HG03460 (cell line): Measurements from ENCODE around the gene ATP8B3.

Experiments
- ATAC-seq: cut with Tn5 transposase; IDR thresholded peaks from one replicate; pipeline ENCODE4 v1.9.1; 2021; ENCODE audit not compliant: unreplicated experiment

ATP8B3 gene

GRCh38 chr19:1817553-1818179 is 5.6 kb upstream of the ATP8B3 start:
- ATAC-seq = no peak

- ATAC-seq = no peak
These were observed 4.6 kb upstream of the ATP8B3 start for GRCh38 chr19:1816530-1817298.

- ATAC-seq = no peak
These were observed 3.8 kb upstream of the ATP8B3 start for GRCh38 chr19:1815605-1816529.

- ATAC-seq = no peak
These were observed 2.9 kb upstream of the ATP8B3 start for GRCh38 chr19:1814833-1815604.

GRCh38 chr19:1814391-1814790 is 2.3 kb upstream of the ATP8B3 start:
- no peak for ATAC-seq

- no peak for ATAC-seq
These were observed 1.4 kb upstream of the ATP8B3 start for GRCh38 chr19:1813192-1814182.

GRCh38 chr19:1812426-1813191 is 533 bp upstream of the ATP8B3 start:
- ATAC-seq = peak; percentile 78

- no peak for ATAC-seq
These were observed 593 bp downstream of the ATP8B3 start for GRCh38 chr19:1811472-1811894.

GRCh38 chr19:1810439-1811160 is 1.5 kb downstream of the ATP8B3 start:
- ATAC-seq = no peak

- ATAC-seq = no peak
These were observed 2.4 kb downstream of the ATP8B3 start for GRCh38 chr19:1809678-1810077.

- ATAC-seq = no peak
These were observed 3.7 kb downstream of the ATP8B3 start for GRCh38 chr19:1808395-1808731.

GRCh38 chr19:1807695-1808394 is 4.2 kb downstream of the ATP8B3 start:
- ATAC-seq = no peak

- ATAC-seq = no peak
These were observed 4.9 kb downstream of the ATP8B3 start for GRCh38 chr19:1807030-1807694.

GRCh38 chr19:1806184-1807029 is 5.7 kb downstream of the ATP8B3 start:
- no peak for ATAC-seq

- ATAC-seq = no peak
These were observed 6.5 kb downstream of the ATP8B3 start for GRCh38 chr19:1805401-1806183.
